ENCODE measurements around the gene CDKL5.
"Not testable (repeated sequence)": the region's sequence is repeated elsewhere in the genome, so short reads cannot be mapped to it uniquely, and the experiment has no call there.

Gene CDKL5

GRCh38 chrX:18578546-18578945, 153.1 kb downstream of the CDKL5 start:
- no peak for DNase-seq

- DNase-seq = no peak
Observed at GRCh38 chrX:18579495-18579894, 154.1 kb downstream of the CDKL5 start.

- DNase-seq = no peak
Observed at GRCh38 chrX:18582910-18583493, 157.6 kb downstream of the CDKL5 start.

DNA sequence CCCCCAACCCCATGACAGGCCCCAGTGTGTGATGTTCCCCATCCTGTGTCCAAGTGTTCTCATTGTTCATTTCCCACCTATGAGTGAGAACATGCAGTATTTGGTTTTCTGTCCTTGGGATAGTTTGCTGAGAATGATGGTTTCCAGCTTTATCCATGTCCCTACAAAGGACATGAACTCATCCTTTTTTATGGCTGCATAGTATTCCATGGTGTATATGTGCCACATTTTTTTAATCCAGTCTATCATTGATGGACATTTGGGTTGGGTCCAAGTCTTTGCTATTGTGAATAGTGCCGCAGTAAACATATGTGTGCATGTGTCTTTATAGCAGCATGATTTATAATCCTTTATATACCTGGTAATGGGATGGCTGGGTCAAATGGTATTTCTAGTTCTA, 163.9 kb downstream of the CDKL5 start:
- DNase-seq = not testable (repeated sequence)

DNA sequence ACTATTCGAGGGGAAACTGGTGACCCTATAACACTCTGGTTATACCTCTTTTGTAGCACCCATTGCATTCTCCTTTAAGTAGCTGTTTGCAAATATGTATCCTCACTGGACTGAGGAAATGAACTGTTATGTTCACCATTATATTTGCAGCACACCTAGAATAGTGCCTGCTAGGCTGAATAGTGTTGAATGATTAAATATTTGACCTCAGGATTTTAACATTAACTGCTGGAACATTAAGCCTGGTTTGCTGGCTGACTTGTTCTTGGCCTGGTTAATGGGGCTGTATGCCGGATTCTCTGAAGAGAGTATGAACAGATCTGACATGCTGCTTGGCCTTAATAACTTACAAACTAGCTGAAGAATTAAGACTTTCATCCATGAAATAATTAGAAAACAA, 166.4 kb downstream of the CDKL5 start:
- no peak for DNase-seq

- DNase-seq = no peak
Observed at GRCh38 chrX:18594079-18594478, 168.7 kb downstream of the CDKL5 start.

DNA sequence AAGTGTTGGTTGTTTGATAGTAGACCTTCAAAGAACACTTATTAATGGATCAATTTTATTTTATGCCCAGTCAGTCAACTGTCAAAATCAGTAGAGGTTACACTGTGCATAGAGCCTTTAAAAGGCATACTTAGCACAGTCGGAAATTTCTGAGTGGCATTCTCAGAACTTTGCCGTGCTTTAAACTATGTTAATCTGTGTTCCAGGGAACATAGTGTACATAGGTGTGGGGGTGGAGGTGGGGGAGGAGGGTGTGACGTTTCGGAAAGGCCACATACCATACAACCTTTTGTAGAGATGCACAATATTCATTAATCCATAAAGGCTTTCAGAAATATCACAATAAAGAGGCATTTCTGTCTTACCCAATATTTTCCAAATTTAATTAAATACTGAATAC, 170.7 kb downstream of the CDKL5 start:
- no peak for DNase-seq

DNA sequence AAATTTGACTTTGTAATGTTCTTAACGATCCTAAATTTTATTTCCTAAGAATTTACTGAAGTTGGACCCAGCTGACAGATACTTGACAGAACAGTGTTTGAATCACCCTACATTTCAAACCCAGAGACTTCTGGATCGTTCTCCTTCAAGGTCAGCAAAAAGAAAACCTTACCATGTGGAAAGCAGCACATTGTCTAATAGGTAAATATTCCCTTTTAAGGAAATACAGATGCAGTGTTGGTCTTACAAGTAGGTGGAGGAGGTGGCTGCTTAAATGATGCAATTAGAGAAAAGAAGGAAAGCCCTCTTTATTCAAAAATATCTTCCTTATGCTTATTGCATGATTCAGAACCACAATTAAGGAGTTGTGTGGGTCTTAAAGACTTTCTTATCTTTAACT, 173.0 kb downstream of the CDKL5 start:
- DNase-seq = no peak

GRCh38 chrX:18607966-18608365, 182.6 kb downstream of the CDKL5 start:
- no peak for DNase-seq

GRCh38 chrX:18613930-18614639, 188.7 kb downstream of the CDKL5 start:
- no peak for DNase-seq

DNA sequence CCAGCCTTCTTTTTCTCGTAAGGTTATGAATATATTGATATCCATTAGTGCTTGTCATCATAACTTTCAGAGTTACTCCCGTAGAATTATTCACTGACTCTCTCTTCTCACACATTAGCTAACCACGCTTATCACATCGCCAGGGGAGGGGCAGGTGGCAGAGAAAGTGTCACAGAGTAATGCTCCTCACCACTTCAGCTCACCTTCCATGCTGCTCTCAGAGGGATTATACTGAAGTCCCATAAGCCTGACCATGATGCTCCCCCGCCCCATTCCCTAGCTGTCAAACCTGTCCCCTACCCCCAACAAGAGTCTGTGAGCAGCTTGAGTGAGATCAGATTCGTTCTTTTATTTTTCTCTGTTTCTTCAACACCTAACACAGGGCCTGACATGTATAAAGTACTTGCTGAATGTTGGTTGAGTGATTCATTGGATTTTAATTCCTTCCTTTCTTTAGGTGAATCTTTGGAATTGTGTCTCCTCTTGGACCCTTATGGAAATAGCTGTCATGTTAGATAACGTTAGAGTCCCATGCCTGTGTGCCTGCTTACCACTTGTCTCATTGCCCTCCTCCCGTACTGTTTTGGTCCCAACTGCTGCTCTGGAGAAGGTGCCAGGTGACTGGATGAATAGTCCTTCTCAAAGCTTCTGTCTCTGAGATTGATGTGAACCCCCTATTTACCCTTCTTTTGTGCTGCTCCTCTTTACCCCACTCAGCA, 191.4 kb downstream of the CDKL5 start:
- DNase-seq = no peak

DNA sequence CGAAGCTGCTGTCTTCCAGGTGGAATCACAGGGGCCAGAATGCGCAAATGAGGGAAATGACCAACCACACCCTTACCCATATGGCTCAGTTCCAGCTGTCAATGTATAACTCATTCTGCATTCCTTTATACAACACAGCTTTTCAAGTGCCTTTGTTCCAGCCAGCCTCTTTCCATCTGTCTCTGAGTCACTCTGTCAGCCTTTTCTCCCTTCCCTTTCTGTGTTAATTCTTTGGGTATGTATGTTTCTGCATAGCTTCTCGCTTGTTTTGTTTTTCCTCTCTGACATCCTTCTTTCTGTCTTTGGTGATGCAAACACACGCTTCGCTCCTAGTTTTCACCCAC, 192.0 kb downstream of the CDKL5 start:
- DNase-seq = no peak

DNA sequence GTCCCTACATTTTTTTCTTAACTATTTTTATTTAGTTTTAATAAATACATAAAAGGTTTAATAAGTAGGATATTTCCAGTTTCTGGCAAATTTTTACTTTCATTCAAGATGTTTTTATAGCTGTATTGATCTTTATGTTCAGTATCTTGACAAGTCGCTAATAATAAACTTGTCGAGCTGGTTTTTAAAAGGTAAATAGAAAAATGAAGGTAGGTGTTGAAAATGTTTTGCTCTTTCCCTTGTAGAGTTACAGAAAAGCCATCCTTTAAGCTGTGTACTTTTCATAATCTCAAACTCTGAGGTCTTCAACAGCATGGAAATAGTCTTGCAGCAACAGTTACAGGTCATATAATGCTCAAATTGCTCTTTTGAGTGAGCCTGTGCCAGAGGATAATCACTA, 193.9 kb downstream of the CDKL5 start:
- no peak for DNase-seq

GRCh38 chrX:18620349-18620748, 194.9 kb downstream of the CDKL5 start:
- no peak for DNase-seq

GRCh38 chrX:18624599-18624998, 199.2 kb downstream of the CDKL5 start:
- no peak for DNase-seq

- no peak for DNase-seq
Observed at GRCh38 chrX:18630934-18631333, 205.5 kb downstream of the CDKL5 start.

DNA sequence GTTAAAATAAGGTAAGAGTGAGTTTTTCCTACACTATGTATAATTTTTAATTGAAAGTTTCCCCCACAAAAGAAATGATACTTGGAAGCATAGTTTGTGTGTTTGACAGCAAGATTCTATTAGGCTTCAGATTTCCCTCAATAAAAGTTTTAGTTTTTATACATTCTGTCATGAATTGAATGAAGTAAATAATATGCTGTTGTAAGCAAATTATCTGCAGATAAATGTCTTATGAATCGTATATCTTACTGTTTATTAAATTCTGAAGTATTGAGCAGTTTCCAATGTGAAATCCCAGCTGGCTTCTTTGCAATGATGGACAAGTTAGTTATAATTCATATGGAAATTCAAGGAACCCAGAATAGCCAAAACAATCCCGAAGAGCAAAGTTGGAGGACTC, 213.0 kb downstream of the CDKL5 start:
- no peak for DNase-seq

DNA sequence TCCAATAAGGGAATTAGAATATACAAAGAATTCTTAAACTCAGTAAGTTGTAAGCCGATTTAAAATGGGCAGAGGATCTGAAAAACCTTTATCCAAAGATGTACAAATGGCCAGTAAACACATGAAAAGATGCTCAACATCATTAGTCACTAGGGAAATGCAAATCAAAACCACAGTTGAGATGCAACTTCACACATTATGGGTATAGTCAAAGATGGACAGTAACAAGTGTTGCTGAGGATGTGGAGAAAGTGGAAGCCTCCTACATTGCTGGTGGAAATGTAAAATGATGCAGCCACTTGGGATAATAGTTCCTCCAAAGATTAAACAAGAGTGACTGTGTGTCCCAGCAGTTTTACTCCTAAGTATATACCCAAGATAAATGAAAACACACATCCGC, 213.9 kb downstream of the CDKL5 start:
- DNase-seq = no peak

GRCh38 chrX:18640686-18641085, 215.3 kb downstream of the CDKL5 start:
- no peak for DNase-seq

- DNase-seq = no peak
Observed at GRCh38 chrX:18643243-18643642, 217.8 kb downstream of the CDKL5 start.

DNA sequence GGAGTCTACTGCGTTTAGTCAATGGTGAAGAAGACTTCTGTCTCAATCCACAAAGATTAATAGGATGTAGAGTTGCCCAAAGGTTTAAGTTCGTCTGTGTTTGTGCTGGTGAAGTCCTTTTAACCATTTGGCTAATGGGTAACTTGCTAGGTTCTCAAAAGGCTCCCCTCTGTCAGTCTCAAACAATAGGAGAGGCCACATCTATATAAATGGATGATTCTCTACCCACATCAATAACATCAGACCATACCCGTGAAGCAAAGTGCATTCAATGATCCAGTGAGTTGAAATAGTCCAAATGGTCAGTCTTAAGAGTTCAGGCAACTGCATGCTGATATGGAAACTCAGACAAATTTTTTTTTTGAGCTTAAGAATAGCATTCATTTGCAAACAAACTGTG, 218.4 kb downstream of the CDKL5 start:
- DNase-seq = no peak

- no peak for DNase-seq
Observed at GRCh38 chrX:18647621-18648020, 222.2 kb downstream of the CDKL5 start.

GRCh38 chrX:18649498-18649951, 224.1 kb downstream of the CDKL5 start:
- no peak for DNase-seq

DNA sequence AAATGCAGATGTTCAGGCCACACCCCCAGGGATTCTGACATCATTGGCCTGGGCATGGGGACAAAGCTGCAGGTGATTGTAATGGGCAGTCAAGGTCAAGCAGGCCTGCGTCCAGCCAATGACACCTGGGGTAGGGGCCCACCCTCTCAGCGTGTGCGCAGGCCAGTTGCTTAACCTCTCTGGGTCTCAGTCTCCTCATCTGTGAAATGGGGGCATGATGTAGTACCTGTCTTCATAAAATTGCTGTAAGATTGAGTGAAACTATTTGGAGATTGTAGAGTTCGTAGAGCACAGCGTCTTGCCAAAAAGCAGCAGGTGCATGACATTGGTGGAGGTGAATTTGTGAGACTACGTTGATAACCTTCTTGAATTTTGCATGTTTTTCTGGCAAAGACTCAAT, 225.3 kb downstream of the CDKL5 start:
- DNase-seq = no peak

Measured in T-helper 2 cell (primary cell).